ENCODE measurements around the gene RASAL2.
"Not testable (repeated sequence)": the region's sequence is repeated elsewhere in the genome, so short reads cannot be mapped to it uniquely, and the experiment has no call there.

The RASAL2 gene

GRCh38 chr1:178497903-178498478 is 404.1 kb downstream of the RASAL2 start:
- Histone ChIP-seq H3K4me1 (ENCODE audit: control insufficient read depth, insufficient read depth, low read length) (no peaks in the 10 kb centered on the region), H3K9me3 (ENCODE audit: control insufficient read depth, insufficient read depth, low read length) (no peaks in the 10 kb centered on the region), H3K9ac (ENCODE audit: low read depth, low read length) (no peak overlapping the region), H3K27ac (ENCODE audit: low read depth, low read length) (no peak overlapping the region), H3K4me3 (ENCODE audit: low read depth, low read length) (no peak overlapping the region), H3K27me3 (ENCODE audit: control insufficient read depth, insufficient read depth, low read length) (no peaks in the 10 kb centered on the region), H3K36me3 (ENCODE audit: control insufficient read depth, insufficient read depth, low read length) (no peaks in the 10 kb centered on the region)

- H3K9ac ChIP-seq (ENCODE audit: low read depth, low read length), result no peak overlapping the region
- H3K27me3 ChIP-seq (ENCODE audit: control insufficient read depth, insufficient read depth, low read length), result no peaks in the 10 kb centered on the region
- no peak overlapping the region for H3K27ac ChIP-seq (ENCODE audit: low read depth, low read length)
- H3K4me1 ChIP-seq (ENCODE audit: control insufficient read depth, insufficient read depth, low read length), result no peaks in the 10 kb centered on the region
- no peaks in the 10 kb centered on the region for H3K9me3 ChIP-seq (ENCODE audit: control insufficient read depth, insufficient read depth, low read length)
- H3K36me3 ChIP-seq (ENCODE audit: control insufficient read depth, insufficient read depth, low read length), result no peaks in the 10 kb centered on the region
- H3K4me3 ChIP-seq (ENCODE audit: low read depth, low read length), result no peak overlapping the region
These were observed 405.2 kb downstream of the RASAL2 start for GRCh38 chr1:178498896-178499675.

- Histone ChIP-seq H3K9me3 (ENCODE audit: control insufficient read depth, insufficient read depth, low read length) (no peaks in the 10 kb centered on the region), H3K9ac (ENCODE audit: low read depth, low read length) (no peak overlapping the region), H3K4me3 (ENCODE audit: low read depth, low read length) (no peak overlapping the region), H3K27me3 (ENCODE audit: control insufficient read depth, insufficient read depth, low read length) (no peaks in the 10 kb centered on the region), H3K27ac (ENCODE audit: low read depth, low read length) (no peak overlapping the region), H3K36me3 (ENCODE audit: control insufficient read depth, insufficient read depth, low read length) (no peaks in the 10 kb centered on the region), H3K4me1 (ENCODE audit: control insufficient read depth, insufficient read depth, low read length) (no peaks in the 10 kb centered on the region)
These were observed 406.3 kb downstream of the RASAL2 start for GRCh38 chr1:178500091-178500770.

GRCh38 chr1:178500936-178501554 is 407.1 kb downstream of the RASAL2 start:
- Histone ChIP-seq H3K27ac (ENCODE audit: low read depth, low read length) (no peak overlapping the region), H3K36me3 (ENCODE audit: control insufficient read depth, insufficient read depth, low read length) (no peaks in the 10 kb centered on the region)

GRCh38 chr1:178501705-178502329 is 407.9 kb downstream of the RASAL2 start:
- no peaks in the 10 kb centered on the region for H3K4me1 ChIP-seq (ENCODE audit: control insufficient read depth, insufficient read depth, low read length)
- H3K4me3 ChIP-seq (ENCODE audit: low read depth, low read length), result no peak overlapping the region
- no peaks in the 10 kb centered on the region for H3K9me3 ChIP-seq (ENCODE audit: control insufficient read depth, insufficient read depth, low read length)
- no peaks in the 10 kb centered on the region for H3K27me3 ChIP-seq (ENCODE audit: control insufficient read depth, insufficient read depth, low read length)
- no peaks in the 10 kb centered on the region for H3K36me3 ChIP-seq (ENCODE audit: control insufficient read depth, insufficient read depth, low read length)
- H3K9ac ChIP-seq (ENCODE audit: low read depth, low read length), result no peak overlapping the region
- H3K27ac ChIP-seq (ENCODE audit: low read depth, low read length), result no peak overlapping the region

More at GRCh38 chr1:178500936-178501554, 407.1 kb downstream of the RASAL2 start:
- no peak overlapping the region for H3K9ac ChIP-seq (ENCODE audit: low read depth, low read length)
- H3K9me3 ChIP-seq (ENCODE audit: control insufficient read depth, insufficient read depth, low read length), result no peaks in the 10 kb centered on the region
- no peaks in the 10 kb centered on the region for H3K4me1 ChIP-seq (ENCODE audit: control insufficient read depth, insufficient read depth, low read length)
- H3K4me3 ChIP-seq (ENCODE audit: low read depth, low read length), result no peak overlapping the region
- no peaks in the 10 kb centered on the region for H3K27me3 ChIP-seq (ENCODE audit: control insufficient read depth, insufficient read depth, low read length)

GRCh38 chr1:178502330-178502714 is 408.4 kb downstream of the RASAL2 start:
- no peaks in the 10 kb centered on the region for H3K9me3 ChIP-seq (ENCODE audit: control insufficient read depth, insufficient read depth, low read length)
- no peak overlapping the region for H3K27ac ChIP-seq (ENCODE audit: low read depth, low read length)
- no peaks in the 10 kb centered on the region for H3K27me3 ChIP-seq (ENCODE audit: control insufficient read depth, insufficient read depth, low read length)

GRCh38 chr1:178502856-178503255 is 409.0 kb downstream of the RASAL2 start:
- Histone ChIP-seq H3K36me3 (ENCODE audit: control insufficient read depth, insufficient read depth, low read length) (no peaks in the 10 kb centered on the region), H3K9me3 (ENCODE audit: control insufficient read depth, insufficient read depth, low read length) (no peaks in the 10 kb centered on the region), H3K9ac (ENCODE audit: low read depth, low read length) (no peak overlapping the region), H3K4me3 (ENCODE audit: low read depth, low read length) (no peak overlapping the region), H3K27ac (ENCODE audit: low read depth, low read length) (no peak overlapping the region), H3K4me1 (ENCODE audit: control insufficient read depth, insufficient read depth, low read length) (no peaks in the 10 kb centered on the region), H3K27me3 (ENCODE audit: control insufficient read depth, insufficient read depth, low read length) (no peaks in the 10 kb centered on the region)

More at GRCh38 chr1:178502330-178502714, 408.4 kb downstream of the RASAL2 start:
- Histone ChIP-seq H3K9ac (ENCODE audit: low read depth, low read length) (no peak overlapping the region), H3K4me3 (ENCODE audit: low read depth, low read length) (no peak overlapping the region), H3K4me1 (ENCODE audit: control insufficient read depth, insufficient read depth, low read length) (no peaks in the 10 kb centered on the region), H3K36me3 (ENCODE audit: control insufficient read depth, insufficient read depth, low read length) (no peaks in the 10 kb centered on the region)

GRCh38 chr1:178503316-178503715 is 409.4 kb downstream of the RASAL2 start:
- not testable (repeated sequence) for H3K4me1 ChIP-seq (ENCODE audit: control insufficient read depth, insufficient read depth, low read length); H3K36me3 ChIP-seq (ENCODE audit: control insufficient read depth, insufficient read depth, low read length); H3K9ac ChIP-seq (ENCODE audit: low read depth, low read length); H3K27me3 ChIP-seq (ENCODE audit: control insufficient read depth, insufficient read depth, low read length); H3K4me3 ChIP-seq (ENCODE audit: low read depth, low read length); H3K27ac ChIP-seq (ENCODE audit: low read depth, low read length); H3K9me3 ChIP-seq (ENCODE audit: control insufficient read depth, insufficient read depth, low read length)

- H3K9me3 ChIP-seq (ENCODE audit: control insufficient read depth, insufficient read depth, low read length), result no peaks in the 10 kb centered on the region
- H3K27ac ChIP-seq (ENCODE audit: low read depth, low read length), result no peak overlapping the region
- no peak overlapping the region for H3K4me3 ChIP-seq (ENCODE audit: low read depth, low read length)
- no peaks in the 10 kb centered on the region for H3K36me3 ChIP-seq (ENCODE audit: control insufficient read depth, insufficient read depth, low read length)
- no peaks in the 10 kb centered on the region for H3K4me1 ChIP-seq (ENCODE audit: control insufficient read depth, insufficient read depth, low read length)
- H3K27me3 ChIP-seq (ENCODE audit: control insufficient read depth, insufficient read depth, low read length), result no peaks in the 10 kb centered on the region
- H3K9ac ChIP-seq (ENCODE audit: low read depth, low read length), result no peak overlapping the region
These were observed 409.9 kb downstream of the RASAL2 start for GRCh38 chr1:178503849-178504248.

GRCh38 chr1:178504286-178504685 is 410.4 kb downstream of the RASAL2 start:
- Histone ChIP-seq H3K4me3 (ENCODE audit: low read depth, low read length) (no peak overlapping the region), H3K27me3 (ENCODE audit: control insufficient read depth, insufficient read depth, low read length) (no peaks in the 10 kb centered on the region), H3K27ac (ENCODE audit: low read depth, low read length) (no peak overlapping the region), H3K36me3 (ENCODE audit: control insufficient read depth, insufficient read depth, low read length) (no peaks in the 10 kb centered on the region), H3K9me3 (ENCODE audit: control insufficient read depth, insufficient read depth, low read length) (no peaks in the 10 kb centered on the region), H3K4me1 (ENCODE audit: control insufficient read depth, insufficient read depth, low read length) (no peaks in the 10 kb centered on the region), H3K9ac (ENCODE audit: low read depth, low read length) (no peak overlapping the region)
